GM08714 (cell line): Measurements from ENCODE around the gene PPP1R37.

Source experiments
- H3K4me3 ChIP-seq: fragments of 200-500 bp; sonication (Bioruptor generic); 2 replicates; pipeline ENCODE4 v1.5.1; 2014; ENCODE audit warnings: mild to moderate bottlenecking, low read length, inconsistent platforms
- ZNF274 ChIP-seq: IDR thresholded peaks from 2 replicates; pipeline ENCODE4 v1.6.1; 2012; ENCODE audit warnings: mild to moderate bottlenecking, low read depth, low read length

Gene PPP1R37

DNA sequence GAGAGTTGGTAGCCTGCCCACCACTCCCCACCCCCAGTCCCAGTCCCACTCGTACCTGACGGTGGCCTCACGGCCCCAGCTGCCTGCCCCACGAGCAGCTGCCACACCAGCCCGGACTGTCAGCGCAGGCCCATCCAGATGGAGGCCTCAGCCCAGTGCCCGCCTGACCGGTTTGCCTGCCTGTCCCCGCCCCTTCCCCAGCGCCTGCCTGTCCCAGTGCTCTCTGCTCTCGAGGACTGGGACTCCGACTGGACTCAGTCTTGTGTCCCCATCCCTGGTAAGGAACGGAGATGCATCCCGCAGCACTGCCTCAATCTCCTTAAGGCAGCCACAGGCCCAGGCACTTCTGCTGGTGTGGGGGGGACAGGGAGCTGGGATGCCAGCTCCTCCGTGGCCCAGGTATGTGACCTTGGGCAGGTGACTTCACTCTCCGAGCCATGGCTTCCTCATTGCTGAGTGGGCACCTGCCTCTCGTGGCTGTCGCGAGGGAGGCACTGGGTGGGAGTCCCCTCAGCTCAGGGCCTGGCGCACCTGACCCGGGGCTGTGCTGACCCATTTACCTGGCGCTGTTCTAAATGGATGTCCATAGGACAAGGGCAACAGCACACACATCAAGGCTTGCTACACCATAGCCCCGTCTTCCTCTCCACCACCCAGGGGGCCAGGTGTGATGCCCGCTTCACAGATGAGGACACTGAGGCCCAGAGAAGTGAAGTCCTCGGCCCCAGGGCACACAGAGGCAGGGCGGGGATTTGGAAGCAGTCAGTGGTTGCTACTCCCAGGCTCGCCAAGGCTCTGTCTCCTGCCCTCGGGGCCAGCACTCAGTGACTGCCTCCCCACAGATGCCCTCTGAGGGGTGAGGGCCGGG is 68.1 kb downstream of the PPP1R37 start, which contains the start of gene NKPD1:
Gene NKPD1, minus strand, starts transcription at position 113 of the 868 bp plus-strand sequence. CDS start 832 bp downstream, outside the sequence.
- no peak within 1 kb of the TSS for H3K4me3 ChIP-seq
- TF ChIP-seq ZNF274 = no peak

DNA sequence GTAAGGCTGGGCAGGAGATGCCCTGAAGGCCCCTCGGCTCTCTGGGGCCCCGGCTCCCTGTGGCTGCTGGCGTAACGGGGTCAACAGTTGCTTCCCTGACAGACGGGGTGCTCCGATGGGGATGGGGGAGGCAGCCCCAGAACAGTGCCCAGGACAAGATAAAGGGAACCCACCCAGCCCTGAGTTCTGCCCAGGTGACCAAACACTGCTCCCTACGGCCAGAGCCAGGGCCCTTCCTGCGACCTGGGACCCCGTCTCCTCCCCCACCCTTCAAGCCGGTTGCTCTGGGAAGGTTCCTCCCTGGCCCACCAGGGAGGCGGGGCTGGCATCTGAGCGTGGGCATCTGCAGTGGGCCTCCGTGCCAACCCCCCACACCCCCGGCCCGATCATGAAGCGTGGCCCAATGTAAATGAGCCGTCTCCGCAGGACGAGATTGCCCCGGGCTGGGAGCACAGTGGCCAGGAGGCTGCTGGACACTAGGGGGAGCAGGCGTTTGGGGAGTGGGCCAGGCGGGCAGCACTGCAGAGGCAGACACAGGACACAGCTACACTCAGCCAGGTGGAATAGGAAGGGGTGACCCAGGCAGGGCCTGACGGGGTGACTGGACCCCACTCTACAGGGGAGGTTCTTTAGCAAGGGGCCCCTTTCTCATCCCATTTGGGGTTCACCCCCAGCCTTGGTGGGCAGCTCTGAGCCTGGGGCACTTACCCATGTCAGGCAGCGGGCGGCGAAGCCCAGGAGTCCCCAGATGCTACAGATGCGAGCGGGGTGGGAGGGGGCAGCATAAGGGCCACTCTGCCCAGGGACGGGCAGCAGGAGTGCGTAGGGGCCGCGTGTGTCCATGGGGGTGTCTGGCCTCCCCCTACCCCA is 69.0 kb downstream of the PPP1R37 start:
- no peak for TF ChIP-seq ZNF274
- no peak overlapping the region for H3K4me3 ChIP-seq

DNA sequence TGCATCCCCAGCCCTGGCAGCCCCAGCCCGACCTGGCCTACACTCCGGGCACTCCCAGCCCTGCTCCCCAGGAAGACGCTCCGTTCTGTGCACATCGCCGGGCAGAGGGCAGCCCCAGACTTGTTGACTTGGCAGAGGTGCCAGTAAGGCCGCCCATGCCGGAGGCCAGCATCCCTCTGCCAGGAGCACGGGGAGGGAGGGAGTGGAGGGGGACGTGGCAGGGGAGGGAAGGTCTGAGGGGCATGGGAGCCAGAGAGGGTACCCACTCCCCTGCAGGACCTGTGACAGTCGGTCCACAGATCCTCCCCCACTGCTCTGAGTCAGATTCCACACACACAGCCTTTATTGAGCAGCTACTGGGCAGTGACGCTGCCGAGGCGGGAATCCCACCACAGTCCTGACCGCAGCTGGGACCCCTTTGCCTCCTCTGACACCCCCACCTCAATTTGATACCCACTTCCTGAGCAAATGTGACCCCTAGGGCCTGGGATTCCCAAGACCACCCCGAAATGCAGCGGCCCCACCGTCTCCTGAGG is 69.7 kb downstream of the PPP1R37 start:
- no peak overlapping the region for H3K4me3 ChIP-seq
- no peak for TF ChIP-seq ZNF274

DNA sequence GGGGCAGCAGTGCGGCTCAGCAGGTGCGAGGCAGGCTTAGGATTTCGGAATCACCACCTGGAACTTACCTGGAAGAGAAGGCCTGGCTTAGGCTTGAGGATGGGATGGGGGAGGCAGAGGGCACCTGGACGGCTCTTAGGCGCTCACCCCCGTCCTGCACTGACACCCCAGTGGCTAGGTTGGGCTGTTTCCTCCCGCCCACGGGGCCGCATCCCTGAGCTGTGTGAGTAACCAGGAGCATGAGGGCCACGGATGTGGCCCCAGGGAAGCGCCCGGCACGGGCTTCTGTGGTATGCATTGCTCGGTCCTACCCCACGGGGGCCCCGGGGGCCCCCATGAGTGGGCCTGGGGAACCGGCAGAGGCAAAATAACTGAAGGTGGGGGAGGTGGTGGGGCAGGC is 70.2 kb downstream of the PPP1R37 start:
- TF ChIP-seq ZNF274 = no peak
- H3K4me3 ChIP-seq = no peak overlapping the region

DNA sequence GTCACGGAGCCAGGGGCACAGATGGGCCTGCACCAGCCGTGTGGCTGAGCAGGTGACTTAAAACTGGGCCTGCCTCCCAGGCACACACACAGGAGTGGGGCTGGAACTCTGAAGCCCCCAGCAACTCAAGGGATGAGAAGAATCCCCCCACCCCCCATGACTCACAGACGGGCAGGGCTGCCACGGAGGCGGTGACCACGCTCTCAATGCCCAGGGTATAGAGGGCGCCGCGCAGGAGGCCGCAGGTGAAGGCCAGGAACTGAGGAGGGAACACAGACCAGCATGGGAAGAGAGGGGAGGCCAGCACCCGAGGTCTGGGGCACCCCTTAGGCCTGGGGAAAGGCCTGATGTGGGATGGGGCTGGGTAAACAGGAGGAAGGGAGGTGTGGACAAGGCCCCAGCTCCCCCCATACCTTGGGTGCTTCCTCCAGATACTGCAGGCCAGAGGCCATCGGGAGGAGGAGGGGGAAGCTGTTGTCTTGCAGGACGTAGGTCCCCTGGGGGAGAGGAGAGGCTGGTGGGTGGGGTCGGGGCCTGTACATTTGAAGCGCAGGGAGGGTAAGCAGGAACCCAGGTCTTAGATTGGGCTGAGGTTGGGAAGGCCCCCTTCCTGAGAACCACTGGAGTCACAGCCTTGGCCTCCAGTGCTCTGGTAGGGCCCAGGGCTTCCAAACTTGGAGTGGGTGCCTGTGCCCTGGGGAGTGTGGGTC is 70.9 kb downstream of the PPP1R37 start:
- no peak for TF ChIP-seq ZNF274
- no peak overlapping the region for H3K4me3 ChIP-seq

DNA sequence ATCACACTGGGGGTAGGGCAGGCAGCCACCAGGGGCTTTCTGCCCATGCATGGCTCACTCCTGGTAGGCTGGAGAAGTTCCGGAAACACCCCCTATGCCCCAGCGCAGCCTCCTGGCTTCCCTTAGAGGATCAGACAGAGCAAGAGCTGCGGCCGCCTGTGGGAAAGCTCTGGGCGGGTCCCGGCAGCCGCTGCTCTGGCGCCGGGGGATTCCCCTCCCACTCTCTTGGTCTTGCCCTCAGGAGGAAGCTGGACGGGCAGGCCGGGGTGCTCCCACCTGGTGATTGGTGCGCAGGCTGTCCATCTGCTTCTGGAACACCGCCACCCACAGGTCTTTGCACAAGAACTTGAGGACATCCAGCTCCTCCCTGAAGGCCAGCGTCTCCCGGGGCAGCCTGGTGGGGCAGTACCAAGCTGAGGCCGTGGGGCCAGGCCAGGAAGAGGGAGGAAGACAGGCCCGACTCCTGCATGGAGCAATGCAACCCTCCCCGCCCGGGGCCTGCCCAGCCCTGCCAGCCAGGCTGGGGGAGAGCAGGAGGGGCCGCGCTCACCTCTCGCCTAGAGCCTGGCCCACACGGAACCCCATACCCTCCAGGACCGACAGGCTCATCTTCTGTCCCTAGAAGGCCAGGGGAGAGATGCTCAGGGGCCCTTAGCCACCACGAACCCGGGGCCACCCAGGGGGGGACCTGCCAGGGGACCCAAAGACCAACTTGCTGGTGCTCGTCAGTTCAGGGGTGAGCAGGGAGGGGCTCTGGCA is 71.8 kb downstream of the PPP1R37 start:
- no peak overlapping the region for H3K4me3 ChIP-seq
- no peak for TF ChIP-seq ZNF274

DNA sequence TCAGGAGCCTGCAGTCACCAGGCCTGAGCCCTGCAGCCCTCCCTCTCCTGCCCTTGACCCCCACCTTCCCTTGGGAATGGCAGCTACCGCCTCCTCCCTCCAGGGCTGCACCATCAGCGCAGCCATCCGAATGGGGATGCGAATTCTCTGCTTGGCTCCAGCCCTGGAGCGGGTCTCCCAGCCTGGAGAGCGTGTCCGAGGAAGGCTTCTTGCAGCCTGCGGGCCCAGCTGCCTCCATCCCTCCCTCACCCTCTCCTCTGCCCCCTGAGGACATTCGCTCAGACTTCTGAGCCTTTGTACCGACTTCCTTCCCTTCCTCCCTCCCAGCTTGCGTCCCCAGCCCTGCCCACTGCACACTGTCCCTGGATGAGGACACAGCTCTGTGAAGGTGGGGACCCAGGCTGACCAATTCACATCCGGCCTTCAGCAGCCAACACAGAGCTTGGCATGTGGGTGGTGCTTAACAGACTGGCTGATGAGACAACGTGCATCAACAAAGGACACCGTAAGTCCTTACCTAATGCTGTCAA is 73.8 kb downstream of the PPP1R37 start:
- H3K4me3 ChIP-seq = no peak overlapping the region
- no peak for TF ChIP-seq ZNF274

DNA sequence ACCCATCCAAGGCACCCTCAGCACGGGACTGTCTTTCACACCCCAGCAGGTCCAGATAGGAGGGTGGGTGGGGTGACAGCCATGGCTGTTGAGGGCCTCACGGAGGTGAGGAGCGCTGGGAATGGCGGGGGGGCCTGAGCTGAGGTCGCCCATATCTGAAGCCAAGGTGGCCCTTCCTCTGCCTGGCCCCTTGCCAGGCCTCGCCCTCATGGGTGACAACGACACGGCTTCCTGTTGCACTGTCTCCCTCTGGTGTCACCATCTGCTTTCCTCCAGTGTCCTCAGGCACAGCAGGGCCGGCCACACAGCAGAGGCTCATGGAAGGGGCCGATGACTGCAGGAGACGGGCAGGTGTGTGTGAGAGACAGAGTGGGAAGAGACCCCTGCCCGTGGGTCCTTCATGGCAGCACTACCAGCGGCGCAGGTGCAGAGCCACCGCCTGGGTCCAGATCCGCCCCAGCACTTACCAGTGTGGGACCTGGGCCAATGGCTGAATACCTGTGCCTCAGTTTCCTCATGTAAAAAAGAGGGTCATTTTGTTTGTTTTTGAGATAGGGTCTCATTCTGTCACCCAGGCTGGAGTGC is 75.9 kb downstream of the PPP1R37 start:
- no peak overlapping the region for H3K4me3 ChIP-seq
- TF ChIP-seq ZNF274 = no peak

DNA sequence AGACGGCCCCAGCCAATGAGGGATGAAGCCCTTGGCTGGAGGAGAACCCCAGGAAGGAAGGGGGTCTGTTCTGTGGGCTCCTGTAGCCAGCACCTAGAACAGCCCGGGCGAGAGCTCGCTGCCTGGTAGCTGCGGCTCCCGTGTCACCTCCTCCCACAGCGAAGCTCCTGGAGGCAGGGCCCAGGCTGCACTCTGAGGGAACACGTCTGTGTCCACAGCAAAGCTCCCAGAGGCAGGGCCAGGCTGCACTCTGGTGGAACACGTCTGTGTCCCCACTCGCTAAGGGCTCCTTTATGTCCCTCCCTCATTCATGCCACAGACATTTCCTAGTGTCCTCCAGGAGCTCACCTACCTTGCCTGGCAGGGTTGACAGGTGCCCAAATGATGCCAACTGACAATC is 76.6 kb downstream of the PPP1R37 start:
- TF ChIP-seq ZNF274 = no peak

DNA sequence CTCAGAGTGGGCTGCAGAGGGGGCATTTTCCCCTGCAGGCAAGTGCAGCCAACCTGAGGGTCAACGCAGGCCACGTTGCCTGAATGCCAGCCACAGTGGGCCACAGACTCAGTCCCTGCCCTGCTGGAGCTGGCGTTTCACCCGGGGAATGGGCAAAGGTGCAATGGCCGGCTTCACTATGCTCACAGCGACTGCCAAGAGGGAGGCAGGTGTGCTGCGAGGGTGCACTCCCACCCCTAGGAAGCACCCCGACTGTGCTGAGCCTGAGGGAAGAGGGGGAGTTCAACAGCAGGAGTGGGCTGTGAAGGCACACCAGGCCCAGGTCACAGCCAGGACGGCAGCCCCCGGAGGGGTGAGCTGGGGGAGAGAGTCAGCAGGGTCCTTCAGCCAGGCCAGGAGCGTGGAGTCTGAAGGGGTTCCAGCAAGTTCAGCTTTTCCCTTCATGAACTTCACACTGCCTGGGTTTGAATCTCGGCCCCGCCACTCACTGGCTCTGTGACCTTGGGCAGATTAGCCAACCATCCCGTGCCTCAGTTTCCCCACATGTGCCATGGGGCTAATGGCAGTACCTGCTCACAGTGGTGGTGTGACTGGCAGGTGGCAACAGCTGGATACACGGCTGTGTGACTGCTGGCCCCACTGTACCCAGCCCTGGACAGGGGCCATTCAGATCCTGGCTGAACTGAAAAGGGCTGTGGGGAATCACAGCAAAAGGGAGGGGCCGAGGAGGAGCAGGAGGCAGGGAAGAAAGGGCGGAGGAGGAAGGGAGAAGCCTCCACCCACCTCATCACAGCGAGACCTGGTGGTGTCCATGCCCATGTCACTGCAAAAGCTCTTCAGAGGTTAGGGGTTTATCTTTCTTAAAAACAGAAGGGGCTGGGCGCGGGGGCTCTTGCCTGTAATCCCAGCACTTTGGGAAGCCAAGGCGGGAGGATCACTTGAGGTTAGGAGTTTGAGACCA is 77.4 kb downstream of the PPP1R37 start:
- no peak for TF ChIP-seq ZNF274
- H3K4me3 ChIP-seq = no peak overlapping the region

More for the DNA sequence above, 76.6 kb downstream of the PPP1R37 start:
- H3K4me3 ChIP-seq = no peak overlapping the region

DNA sequence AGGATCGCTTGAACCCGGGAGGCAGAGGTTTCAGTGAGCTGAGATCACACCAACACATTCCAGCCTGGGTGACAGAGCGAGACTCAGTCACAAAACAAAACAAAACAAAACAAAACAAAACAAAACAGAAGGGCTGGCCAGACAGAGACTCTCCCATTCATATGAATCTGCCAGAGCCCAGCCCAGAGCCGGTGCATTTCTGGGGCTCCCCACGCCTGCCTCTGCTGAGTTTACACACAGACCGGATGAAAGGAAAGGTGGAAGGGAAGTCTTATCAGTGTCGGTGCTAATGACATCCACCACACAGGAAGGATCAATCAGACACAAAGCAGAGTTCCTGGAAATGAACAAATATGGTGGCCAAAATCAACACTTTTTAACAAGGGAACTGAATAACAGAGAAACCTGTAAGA is 78.2 kb downstream of the PPP1R37 start:
- no peak overlapping the region for H3K4me3 ChIP-seq
- no peak for TF ChIP-seq ZNF274

DNA sequence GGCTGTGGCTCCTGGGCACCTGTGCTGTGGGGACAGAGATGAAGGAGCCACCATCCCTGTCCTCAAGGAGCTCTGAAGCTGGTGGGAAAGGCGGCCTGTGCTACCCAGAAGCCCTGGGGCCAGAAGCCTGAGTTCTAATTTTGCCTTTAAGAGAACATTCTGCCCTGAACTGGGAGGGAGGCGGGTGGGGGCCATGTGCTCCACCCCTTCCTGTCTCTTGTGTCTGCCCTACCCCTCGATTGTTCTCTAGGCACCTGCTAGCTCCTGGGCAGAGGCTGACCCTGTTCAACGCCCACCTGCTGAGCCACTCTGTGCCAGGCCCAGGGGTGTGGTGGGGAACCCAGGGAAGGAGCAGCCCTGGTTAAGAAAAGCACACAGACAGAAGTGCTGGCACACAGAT is 79.2 kb downstream of the PPP1R37 start:
- H3K4me3 ChIP-seq = no peak overlapping the region
- TF ChIP-seq ZNF274 = no peak
